Smooth muscle cell (in vitro differentiated cells): ENCODE data around the gene RINT1. TPM values are rescaled to one million over a fixed set of nuclear protein-coding genes. Genes with fewer than 3 reads are reported as not detected.

ENCODE experiments used
- DNase-seq: peaks from one replicate; lab custom pipeline; 2025; ENCODE audit not compliant: unreplicated experiment; lab: John Stamatoyannopoulos, UW
- H2AFZ ChIP-seq: fragments of 200-600 bp; sonication (generic); 2 replicates; pipeline ENCODE4 v1.6.0; 2016; ENCODE audit warnings: antibody characterized with exemption, low read depth, mild to moderate bottlenecking
- H3F3A ChIP-seq: fragments of 200-600 bp; sonication (generic); 2 replicates; pipeline ENCODE4 v1.6.0; 2017; ENCODE audit warnings: antibody characterized with exemption, low read depth
- H3K27ac ChIP-seq: fragments of 200-600 bp; sonication (generic); 2 replicates; pipeline ENCODE4 v1.5.1; 2016; ENCODE audit warnings: low read depth, mild to moderate bottlenecking
- H3K27me3 ChIP-seq: fragments of 200-600 bp; sonication (generic); 2 replicates; pipeline ENCODE4 v1.6.1; 2016; ENCODE audit warnings: low read depth, mild to moderate bottlenecking
- H3K36me3 ChIP-seq: fragments of 200-600 bp; sonication (generic); 2 replicates; pipeline ENCODE4 v1.5.1; 2016; ENCODE audit warnings: low read depth
- H3K4me1 ChIP-seq: fragments of 200-600 bp; sonication (generic); 2 replicates; pipeline ENCODE4 v1.5.1; 2016; ENCODE audit warnings: low read depth
- H3K4me2 ChIP-seq: fragments of 200-600 bp; sonication (generic); 2 replicates; pipeline ENCODE4 v1.6.0; 2016; ENCODE audit warnings: mild to moderate bottlenecking
- H3K4me3 ChIP-seq: fragments of 200-600 bp; sonication (generic); 2 replicates; pipeline ENCODE4 v1.5.1; 2016; ENCODE audit warnings: mild to moderate bottlenecking
- H3K79me2 ChIP-seq: fragments of 200-600 bp; sonication (generic); 2 replicates; pipeline ENCODE4 v1.6.0; 2016; ENCODE audit warnings: low read depth, mild to moderate bottlenecking
- H3K9ac ChIP-seq: fragments of 200-600 bp; sonication (generic); 2 replicates; pipeline ENCODE4 v1.6.0; 2016; ENCODE audit warnings: low read depth
- H3K9me3 ChIP-seq: fragments of 200-600 bp; sonication (generic); replicated peaks from 2 replicates; pipeline ENCODE4 v1.5.1; 2016; ENCODE audit warnings: low read depth
- H4K20me1 ChIP-seq: fragments of 200-600 bp; sonication (generic); 2 replicates; pipeline ENCODE4 v1.6.0; 2016; ENCODE audit warnings: low read depth
- CTCF ChIP-seq: fragments of 200-600 bp; sonication (generic); IDR thresholded peaks from 2 replicates; pipeline ENCODE4 v1.5.1; 2017; ENCODE audit warnings: borderline replicate concordance, mild to moderate bottlenecking, antibody characterized with exemption; ENCODE audit not compliant: insufficient read depth, poor library complexity, severe bottlenecking
- WGBS: methylation state at CpG from one replicate; pipeline ENCODE4 v1.1.7; 2016; ENCODE audit warnings: low lambda C conversion rate; 5-methylcytosine and 5-hydroxymethylcytosine counted together
- polyA plus RNA-seq: library from polyadenylated mRNA; unstranded; fragments of >200 nt; fragmentation: Nextera tagmentation; extraction: Ambion mirVana; gene quantifications from 2 replicates; pipeline ENCODE4 v1.2.1, GENCODE V29; 2016
- total RNA-seq: library from RNA; depleted of rRNA; stranded (reverse); fragments of >200 nt; gene quantifications from 2 replicates; pipeline ENCODE4 v1.2.3, GENCODE V29; 2014

Gene RINT1
- total and polyA plus RNA-seq, 2 experiments from 2014 or later, result 18.9 to 22.4 TPM

- peak overlapping the region; percentile 95 for H3K4me2 ChIP-seq
- H3K79me2 ChIP-seq, result peaks cover 29% of the 10 kb centered on the region
- H3K4me1 ChIP-seq, result peaks cover 11% of the 10 kb centered on the region
- peaks cover 12% of the 10 kb centered on the region for H3K36me3 ChIP-seq
- no peaks in the 10 kb centered on the region for H3F3A ChIP-seq
- no peak for TF ChIP-seq CTCF
- WGBS, result 50% methylated on average over 12 of the region's 12 CpGs
- H3K9ac ChIP-seq, result peak overlapping the region; percentile 91
- peak overlapping the region; percentile 74 for H3K27ac ChIP-seq
- peak overlapping the region; percentile 99 for H2AFZ ChIP-seq
- DNase-seq, result no peak
- H3K27me3 ChIP-seq, result no peaks in the 10 kb centered on the region
- H3K4me3 ChIP-seq, result peak overlapping the region; percentile 97
- peaks cover 15% of the 10 kb centered on the region for H4K20me1 ChIP-seq
- no peaks in the 10 kb centered on the region for H3K9me3 ChIP-seq
Observed at GRCh38 chr7:105532709-105533460, 884 bp downstream of the RINT1 start.

DNA sequence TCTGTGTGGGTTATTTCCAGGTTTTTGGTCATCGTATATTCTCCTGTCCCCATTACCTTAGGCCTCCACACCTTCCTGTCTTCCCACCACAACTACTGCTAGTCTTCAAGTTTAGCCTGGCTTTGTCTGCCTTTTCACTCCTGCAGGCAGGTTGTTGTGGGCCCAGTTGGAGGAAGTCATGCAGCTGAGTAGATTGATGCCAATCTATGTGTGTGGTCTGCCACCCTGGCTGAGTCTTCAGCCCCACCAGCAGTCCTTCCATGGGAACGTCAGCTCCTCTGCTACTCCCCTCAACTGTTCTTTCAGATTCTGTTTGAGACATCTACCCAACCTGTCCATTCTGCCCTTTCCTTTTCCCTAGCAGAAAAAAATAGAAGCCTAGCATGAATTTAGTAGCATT, 6.3 kb downstream of the RINT1 start:
- no peak overlapping the region for H3K4me2 ChIP-seq
- DNase-seq, result no peak
- H3K36me3 ChIP-seq, result peaks cover 17% of the 10 kb centered on the region
- H2AFZ ChIP-seq, result no peak overlapping the region
- H3K27me3 ChIP-seq, result no peaks in the 10 kb centered on the region
- H3K9ac ChIP-seq, result no peak overlapping the region
- TF ChIP-seq CTCF, result no peak
- 93% methylated on average over 2 of the region's 2 CpGs for WGBS
- H3K4me3 ChIP-seq, result no peak overlapping the region
- H3K79me2 ChIP-seq, result peaks cover 30% of the 10 kb centered on the region
- H3K27ac ChIP-seq, result no peak overlapping the region
- no peaks in the 10 kb centered on the region for H3F3A ChIP-seq
- no peaks in the 10 kb centered on the region for H3K9me3 ChIP-seq
- no peaks in the 10 kb centered on the region for H3K4me1 ChIP-seq
- peaks cover 20% of the 10 kb centered on the region for H4K20me1 ChIP-seq

- Histone ChIP-seq H3K36me3 (peaks cover 32% of the 10 kb centered on the region), H3K27ac (no peak overlapping the region), H3K4me1 (no peaks in the 10 kb centered on the region), H3K27me3 (no peaks in the 10 kb centered on the region), H4K20me1 (peaks cover 15% of the 10 kb centered on the region), H2AFZ (no peak overlapping the region), H3K4me2 (no peak overlapping the region), H3K9me3 (no peaks in the 10 kb centered on the region), H3K79me2 (no peaks in the 10 kb centered on the region), H3K9ac (no peak overlapping the region), H3F3A (no peaks in the 10 kb centered on the region), H3K4me3 (no peak overlapping the region)
- WGBS, result 76% methylated on average over 1 of the region's 1 CpG
- no peak for DNase-seq
- no peak for TF ChIP-seq CTCF
Observed at GRCh38 chr7:105559926-105560325, 27.9 kb downstream of the RINT1 start.

DNA sequence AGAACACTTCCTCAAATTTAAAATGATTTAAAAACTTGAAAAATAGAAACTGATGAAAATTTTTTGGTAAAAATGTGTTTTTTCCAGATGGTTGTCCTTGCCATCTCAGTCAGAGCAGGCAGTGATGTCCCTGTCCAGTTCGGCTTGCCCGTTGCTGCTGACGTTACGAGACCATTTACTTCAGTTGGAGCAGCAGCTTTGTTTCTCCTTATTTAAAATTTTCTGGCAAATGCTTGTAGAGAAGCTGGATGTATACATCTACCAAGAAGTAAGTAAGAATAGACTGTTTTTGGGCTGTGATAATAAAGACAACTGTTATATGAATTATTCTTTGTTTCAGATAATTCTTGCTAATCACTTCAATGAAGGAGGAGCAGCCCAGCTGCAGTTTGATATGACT, 33.2 kb downstream of the RINT1 start:
- Histone ChIP-seq H3K4me3 (no peak overlapping the region), H3K27me3 (no peaks in the 10 kb centered on the region), H3K4me2 (no peak overlapping the region), H3F3A (peaks cover 3% of the 10 kb centered on the region), H3K4me1 (no peaks in the 10 kb centered on the region), H4K20me1 (peaks cover 15% of the 10 kb centered on the region), H3K79me2 (no peaks in the 10 kb centered on the region), H2AFZ (no peak overlapping the region), H3K9ac (no peak overlapping the region), H3K27ac (no peak overlapping the region), H3K36me3 (peaks cover 37% of the 10 kb centered on the region), H3K9me3 (no peaks in the 10 kb centered on the region)
- no peak for DNase-seq
- WGBS, result 98% methylated on average over 4 of the region's 4 CpGs
- no peak for TF ChIP-seq CTCF
